ENCODE results near the gene ATP4A.
"Not testable (repeated sequence)": the region's sequence is repeated elsewhere in the genome, so short reads cannot be mapped to it uniquely, and the experiment has no call there.

Gene ATP4A

DNA sequence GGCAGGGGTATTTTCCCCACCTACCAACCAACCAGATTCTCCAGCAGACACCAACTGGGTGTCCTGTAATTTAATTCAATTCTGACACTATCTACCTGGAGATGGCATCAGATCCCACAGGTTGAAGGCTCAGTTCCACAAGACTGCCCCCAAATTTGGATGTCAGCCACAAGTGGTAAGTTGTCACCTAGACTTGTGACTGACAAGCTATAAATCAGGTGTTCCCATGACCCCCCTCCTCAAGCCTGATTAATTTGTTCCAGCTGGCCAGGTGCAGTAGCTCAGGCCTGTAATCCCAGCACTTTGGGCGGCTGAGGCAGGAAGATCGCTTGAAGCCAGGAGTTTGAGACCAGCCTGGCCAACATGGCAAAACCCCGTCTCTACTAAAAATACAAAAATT lies 38.5 kb upstream of the ATP4A start:
- TF ChIP-seq, protein P1, sequence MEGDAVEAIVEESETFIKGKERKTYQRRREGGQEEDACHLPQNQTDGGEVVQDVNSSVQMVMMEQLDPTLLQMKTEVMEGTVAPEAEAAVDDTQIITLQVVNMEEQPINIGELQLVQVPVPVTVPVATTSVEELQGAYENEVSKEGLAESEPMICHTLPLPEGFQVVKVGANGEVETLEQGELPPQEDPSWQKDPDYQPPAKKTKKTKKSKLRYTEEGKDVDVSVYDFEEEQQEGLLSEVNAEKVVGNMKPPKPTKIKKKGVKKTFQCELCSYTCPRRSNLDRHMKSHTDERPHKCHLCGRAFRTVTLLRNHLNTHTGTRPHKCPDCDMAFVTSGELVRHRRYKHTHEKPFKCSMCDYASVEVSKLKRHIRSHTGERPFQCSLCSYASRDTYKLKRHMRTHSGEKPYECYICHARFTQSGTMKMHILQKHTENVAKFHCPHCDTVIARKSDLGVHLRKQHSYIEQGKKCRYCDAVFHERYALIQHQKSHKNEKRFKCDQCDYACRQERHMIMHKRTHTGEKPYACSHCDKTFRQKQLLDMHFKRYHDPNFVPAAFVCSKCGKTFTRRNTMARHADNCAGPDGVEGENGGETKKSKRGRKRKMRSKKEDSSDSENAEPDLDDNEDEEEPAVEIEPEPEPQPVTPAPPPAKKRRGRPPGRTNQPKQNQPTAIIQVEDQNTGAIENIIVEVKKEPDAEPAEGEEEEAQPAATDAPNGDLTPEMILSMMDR (IDR thresholded peaks at IDR 0.05; ENCODE audit: control insufficient read depth, extremely low read depth, insufficient read depth) = no peak
- no peak overlapping the region for H3K4me3 ChIP-seq (ENCODE audit: low read depth, low read length)
- no peak for DNase-seq (ENCODE audit: low read depth)

DNA sequence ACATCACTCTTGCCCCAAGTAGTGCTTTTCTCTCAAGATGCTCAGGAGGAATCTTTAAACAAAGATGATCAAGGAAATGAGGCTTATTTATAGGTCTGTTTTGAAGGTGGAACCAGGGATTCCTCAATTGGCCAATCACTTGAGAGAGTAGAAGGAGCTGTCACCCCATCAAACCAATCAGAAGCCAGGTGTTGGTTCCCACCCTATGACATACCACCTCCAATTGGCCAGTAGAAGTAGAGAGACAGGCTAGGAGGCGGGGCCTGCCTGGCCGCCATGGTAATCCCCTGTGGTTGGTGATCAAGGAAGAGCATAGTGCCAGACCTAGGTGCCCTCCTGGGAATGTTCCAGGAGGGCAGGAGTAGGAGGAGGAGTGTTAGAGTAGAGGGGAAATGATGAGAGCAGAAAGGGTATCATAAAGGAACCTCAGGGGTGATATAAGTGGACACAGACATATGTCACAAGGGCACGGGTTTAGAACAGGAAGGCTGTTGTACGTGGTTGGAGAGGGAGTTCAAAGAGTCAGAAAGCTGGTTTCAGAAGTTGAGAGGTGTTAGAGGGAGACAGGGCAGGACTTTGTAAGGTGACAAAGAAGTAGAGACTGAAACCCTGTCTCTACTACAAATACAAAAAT lies 33.0 kb upstream of the ATP4A start:
- H3K4me3 ChIP-seq (ENCODE audit: low read depth, low read length) = no peak overlapping the region
- TF ChIP-seq, protein P1 (IDR thresholded peaks at IDR 0.05; ENCODE audit: control insufficient read depth, extremely low read depth, insufficient read depth) = no peak
- no peak for DNase-seq (ENCODE audit: low read depth)

DNA sequence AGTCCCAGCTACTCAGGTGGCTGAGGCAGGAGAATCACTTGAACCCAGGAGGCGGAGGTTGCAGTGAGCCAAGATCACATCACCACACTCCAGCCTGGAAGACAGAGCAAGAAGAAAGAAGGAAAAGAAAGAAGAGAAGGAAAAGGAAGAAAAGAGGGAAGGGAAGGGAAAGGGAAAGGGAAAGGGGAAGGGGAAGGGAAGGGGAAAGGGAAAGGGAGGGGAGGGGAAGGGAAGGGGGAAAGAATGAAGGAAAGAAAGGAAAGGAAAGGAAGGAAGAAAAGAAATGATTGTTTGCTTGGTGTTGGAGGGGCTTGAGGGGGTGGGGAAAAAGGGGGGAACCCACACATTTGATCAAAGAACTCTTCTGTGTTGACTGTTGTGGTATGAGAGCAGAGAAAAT lies 32.5 kb upstream of the ATP4A start:
- no peak for DNase-seq (ENCODE audit: low read depth)
- H3K4me3 ChIP-seq (ENCODE audit: low read depth, low read length) = no peak overlapping the region
- TF ChIP-seq, protein P1 (IDR thresholded peaks at IDR 0.05; ENCODE audit: control insufficient read depth, extremely low read depth, insufficient read depth) = no peak

DNA sequence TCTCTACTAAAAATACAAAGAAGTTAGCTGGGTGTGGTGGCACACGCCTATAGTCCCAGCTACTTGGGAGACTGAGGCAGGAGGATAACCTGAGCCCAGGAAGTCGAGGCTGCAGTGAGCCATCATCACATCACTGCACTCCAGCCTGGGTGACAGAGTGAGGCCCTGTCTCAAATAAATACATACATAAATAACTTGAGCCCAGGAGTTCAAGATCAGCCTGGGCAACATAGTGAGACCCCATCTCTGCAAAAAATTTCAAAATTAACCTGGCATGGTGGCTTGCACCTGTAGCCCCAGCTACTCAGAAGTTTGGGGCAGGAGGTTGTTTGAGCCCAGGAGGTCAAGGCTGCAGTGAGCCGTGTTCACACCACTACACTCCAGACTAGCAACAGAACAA lies 31.6 kb upstream of the ATP4A start:
- not testable (repeated sequence) for H3K4me3 ChIP-seq (ENCODE audit: low read depth, low read length); DNase-seq (ENCODE audit: low read depth)

DNA sequence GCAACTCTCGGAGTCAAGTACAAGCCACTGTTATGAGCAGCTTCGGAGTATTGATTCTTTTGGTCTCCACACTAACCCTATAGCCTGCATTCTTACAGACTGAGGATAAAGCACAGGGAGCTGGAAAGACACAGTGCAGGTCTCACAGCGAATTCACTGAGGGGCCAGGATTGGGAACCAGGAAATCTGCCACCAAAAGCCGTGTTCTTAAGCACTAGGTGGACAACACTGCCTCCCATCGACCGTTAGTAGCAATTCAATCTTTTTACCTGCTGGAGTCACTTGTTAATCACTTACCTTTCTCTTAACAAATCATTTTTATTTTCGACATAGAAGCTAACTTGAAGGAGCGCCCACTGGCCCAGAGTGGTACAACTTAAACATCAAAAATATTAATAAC lies 28.8 kb upstream of the ATP4A start:
- TF ChIP-seq, protein P1 (IDR thresholded peaks at IDR 0.05; ENCODE audit: control insufficient read depth, extremely low read depth, insufficient read depth) = peak; percentile 35
- DNase-seq (ENCODE audit: low read depth) = peak; percentile 8
- no peak overlapping the region for H3K4me3 ChIP-seq (ENCODE audit: low read depth, low read length)

DNA sequence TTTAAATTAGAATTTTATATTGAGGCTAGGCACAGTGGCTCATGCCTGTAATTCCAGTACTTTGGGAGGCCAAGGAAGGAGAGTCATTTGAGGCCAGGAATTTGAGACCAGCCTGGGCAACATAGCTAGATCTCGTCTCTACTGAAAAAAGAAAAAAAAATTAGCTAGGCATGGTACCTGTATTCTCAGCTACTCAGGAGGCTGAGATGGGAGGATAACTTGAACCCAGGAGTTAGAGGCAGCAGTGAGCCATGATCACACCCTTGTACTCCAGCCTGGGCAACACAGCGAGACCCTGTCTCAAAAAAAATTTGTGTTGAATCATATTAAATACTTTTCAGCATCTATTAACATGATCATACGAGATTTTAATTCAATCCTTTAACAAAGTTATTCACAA lies 27.4 kb upstream of the ATP4A start:
- H3K4me3 ChIP-seq (ENCODE audit: low read depth, low read length) = no peak overlapping the region
- DNase-seq (ENCODE audit: low read depth) = no peak
- TF ChIP-seq, protein P1 (IDR thresholded peaks at IDR 0.05; ENCODE audit: control insufficient read depth, extremely low read depth, insufficient read depth) = no peak

DNA sequence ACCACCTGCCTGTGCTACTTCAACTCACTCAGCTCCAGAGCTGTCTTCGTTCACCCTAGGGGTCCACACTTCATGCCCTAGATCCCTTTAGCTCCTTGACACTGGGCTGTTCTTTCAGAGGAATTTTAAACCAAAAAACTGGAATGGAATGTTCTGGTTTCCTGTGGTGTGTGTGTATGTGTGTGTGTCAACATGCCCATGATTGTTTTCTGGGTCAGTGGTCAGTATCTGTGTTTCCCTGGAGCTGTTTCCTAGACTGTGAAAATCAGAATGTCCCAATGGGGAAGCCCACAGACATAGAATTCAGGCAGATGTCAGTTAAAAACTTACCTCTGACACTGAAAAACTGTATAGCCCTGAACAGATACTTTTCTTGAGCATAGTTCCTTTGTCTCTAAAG lies 23.9 kb upstream of the ATP4A start:
- DNase-seq (ENCODE audit: low read depth) = no peak
- no peak overlapping the region for H3K4me3 ChIP-seq (ENCODE audit: low read depth, low read length)
- TF ChIP-seq, protein P1 (IDR thresholded peaks at IDR 0.05; ENCODE audit: control insufficient read depth, extremely low read depth, insufficient read depth) = no peak

Measured in LNCaP clone FGC (cell line).